DMS114 treated with DMSO at 0.1 percent for 48 hours (cell line): ENCODE data around the gene EPS8L2.
A peak's percentile ranks its signal among the peaks of the same experiment; 100 is the strongest.

Experiments used
- DNase-seq: peaks from one replicate; lab custom pipeline; 2025; ENCODE audit not compliant: unreplicated experiment; lab: John Stamatoyannopoulos, UW

The EPS8L2 gene

DNA sequence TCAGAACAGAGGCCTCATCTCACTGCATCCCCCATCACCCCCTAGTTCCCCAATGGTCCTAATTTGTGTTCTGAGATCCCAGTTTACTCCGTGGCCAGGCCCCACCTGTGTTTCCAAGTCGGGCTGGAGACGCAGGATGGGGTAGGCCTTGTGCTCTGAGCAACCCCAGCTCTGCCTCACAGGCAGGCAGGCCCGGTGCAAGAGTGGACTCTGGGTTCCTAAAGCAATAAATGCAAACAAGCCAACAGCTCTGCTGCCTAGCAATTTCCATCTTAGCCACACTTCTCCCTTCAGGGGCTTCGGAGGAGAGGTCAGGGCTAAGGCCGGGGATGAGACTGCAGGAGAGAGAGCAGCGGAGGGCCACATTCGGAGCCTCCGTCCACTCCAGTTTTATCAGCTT is 2.5 kb upstream of the EPS8L2 start:
- DNase-seq: no peak

- DNase-seq: no peak
Measured at GRCh38 chr11:704228-704674, 1.8 kb upstream of the EPS8L2 start.

- no peak for DNase-seq
Measured at GRCh38 chr11:704781-705645, 1.0 kb upstream of the EPS8L2 start.

DNA sequence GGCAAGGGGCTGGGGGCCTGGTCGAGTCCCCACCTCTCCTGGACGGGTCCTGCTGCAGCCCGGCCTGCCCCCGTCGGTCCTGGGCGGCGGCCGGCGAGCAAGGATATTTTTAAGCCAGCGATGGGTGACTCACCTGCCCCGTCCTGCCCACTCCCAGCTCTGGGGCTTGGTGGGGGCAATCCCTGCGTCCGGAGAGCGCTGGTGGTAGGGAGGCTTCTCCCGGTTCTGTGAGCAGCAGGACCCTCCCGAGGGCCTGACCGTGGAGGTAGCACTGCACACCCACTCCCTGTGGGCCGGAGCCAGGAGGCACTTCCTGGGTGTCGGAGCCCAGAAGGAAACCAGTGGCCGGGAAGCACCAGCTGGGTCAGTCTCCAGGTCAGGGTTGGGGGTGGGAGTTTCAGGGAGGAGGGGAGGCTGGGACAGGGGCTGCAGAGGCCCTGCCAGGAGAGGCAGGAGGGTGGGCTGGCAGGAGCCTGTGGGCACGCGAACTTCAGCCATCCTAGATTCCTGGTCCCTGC is 467 bp downstream of the EPS8L2 start:
- DNase-seq: no peak

DNA sequence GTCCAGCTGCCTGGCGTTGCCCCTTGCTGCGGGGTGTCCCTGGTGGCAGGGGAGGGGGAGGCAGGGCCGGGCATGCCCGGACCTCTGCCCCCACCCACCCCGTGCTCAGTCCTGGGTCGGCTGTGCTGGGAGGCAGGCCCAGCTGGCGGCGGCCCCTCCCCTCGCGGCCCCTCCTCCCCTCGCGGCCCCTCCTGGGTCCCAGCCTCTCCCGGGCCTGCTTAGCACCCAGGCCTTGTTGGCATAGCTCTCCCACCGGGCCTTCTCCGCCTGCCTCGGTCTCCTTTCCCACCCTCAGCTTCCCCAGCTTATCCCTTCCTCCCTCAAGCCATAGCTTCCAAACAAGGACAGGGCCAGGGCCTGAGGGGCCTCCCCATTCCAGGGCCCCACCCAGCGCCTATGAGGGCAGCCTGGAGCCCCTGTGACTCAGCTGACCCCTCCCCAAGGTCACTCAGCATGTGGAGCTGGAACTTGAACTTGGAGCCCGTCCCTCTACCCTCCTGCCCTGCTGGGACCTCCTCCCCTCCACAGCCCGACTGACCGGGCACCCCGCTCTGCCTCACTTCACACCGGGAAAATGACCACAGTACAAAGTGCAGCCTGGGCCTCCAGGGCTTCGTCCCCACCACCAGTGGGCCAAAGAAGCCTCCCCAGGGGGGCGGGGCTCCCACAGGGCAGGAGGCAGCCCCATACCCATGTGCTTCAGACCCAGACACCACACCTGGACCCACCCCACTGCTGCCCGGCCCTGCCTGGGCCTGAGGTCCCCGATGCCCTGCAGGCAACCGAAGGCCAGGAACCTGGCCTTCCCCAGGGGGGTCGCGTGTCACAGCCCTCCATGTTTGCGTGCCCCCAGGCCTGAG is 1.2 kb downstream of the EPS8L2 start:
- no peak for DNase-seq

DNA sequence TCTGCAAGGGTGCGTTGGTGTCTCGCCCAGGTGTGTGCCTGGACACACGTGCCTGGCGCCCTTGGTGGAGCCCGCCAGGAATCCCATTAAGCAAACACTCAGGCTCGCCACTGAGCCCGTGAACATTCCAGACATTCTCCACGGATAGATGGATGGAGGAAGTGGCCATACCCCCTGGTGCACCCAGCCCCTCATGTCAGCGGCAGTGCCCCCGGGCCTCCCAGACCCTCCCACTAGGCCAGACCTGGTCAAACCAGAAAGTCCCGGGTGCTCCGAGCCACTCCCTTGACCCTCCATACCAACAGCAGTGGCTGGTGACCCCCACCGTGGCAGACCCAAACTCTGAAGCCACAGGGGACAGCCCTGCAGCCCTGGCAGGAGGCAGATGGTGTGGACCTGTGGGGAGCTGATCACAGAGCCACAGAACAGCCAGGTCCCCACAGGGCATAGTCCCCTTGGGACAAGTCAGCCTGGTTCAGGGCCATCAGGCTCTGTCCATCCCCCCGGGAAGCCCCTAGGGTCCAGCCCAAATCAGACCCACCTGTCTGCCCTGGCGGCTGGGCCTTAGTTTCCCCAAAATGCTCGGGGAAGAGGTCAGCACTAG is 1.9 kb downstream of the EPS8L2 start:
- no peak for DNase-seq

- DNase-seq: no peak
Measured at GRCh38 chr11:708511-708910, 2.5 kb downstream of the EPS8L2 start.

- no peak for DNase-seq
Measured at GRCh38 chr11:709109-709997, 3.3 kb downstream of the EPS8L2 start.

- DNase-seq: no peak
Measured at GRCh38 chr11:714436-714835, 8.4 kb downstream of the EPS8L2 start.

DNA sequence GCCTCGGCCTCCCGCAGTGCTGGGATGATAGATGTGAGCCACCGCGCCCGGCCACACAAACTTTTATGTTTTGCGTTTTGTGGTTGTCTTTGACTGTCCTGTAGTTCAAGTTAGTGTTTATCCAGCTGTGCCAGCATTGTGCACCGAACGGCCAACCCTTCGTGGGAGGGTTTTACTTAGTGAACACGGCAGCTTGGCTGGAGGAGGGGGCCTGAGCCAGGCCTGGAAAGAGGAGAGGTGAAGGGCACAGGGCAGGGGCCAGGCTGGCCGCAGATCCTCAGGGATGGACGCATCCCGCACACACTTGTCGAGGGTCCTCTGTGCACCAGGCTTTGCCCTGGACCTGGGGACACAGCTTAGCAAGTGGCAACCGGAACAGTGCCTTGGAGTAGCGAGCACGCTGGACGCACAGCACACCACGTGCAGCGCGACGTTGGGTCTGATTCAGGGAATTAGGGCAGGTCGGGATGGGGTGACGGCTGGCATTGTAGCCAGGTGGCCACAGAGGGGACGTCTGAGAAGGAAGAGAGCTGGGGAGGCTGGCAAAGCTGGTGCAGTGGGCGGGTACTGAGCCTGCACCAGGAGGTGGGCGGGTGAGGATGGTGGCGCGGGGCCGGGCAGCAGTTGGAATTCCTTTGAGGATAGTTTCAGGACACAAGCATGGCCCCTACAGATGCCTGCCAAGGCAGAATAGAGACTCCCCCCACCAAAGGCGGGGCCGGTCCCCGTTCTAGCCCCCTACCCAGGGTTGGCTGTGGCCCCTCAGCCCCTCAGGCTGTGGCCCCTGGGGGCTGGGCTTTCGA is 13.4 kb downstream of the EPS8L2 start:
- DNase-seq: no peak

DNA sequence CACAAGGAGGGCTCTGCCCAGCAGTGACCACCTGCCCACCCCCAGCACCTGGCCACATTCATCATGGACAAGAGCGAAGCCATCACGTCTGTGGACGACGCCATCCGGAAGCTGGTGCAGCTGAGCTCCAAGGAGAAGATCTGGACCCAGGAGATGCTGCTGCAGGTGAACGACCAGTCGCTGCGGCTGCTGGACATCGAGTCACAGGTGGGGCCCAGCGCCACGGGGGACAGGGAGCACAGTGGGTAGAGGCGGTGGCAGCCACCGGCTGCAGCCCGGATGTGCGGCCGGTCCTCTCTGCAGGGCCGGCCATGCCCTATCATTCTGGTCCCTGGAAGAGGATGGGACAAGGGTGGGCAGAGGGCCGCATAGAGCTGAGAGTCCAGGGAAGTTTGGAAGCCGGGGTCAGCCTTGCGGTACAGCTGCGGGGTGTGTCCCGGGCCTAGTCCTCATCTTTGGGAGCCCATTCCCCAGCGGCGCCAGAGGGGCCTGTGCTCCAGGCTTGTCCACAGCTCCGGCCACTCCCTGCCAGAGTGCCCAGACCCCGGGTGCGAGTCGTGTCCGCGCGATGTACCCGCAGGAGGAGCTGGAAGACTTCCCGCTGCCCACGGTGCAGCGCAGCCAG is 14.1 kb downstream of the EPS8L2 start:
- DNase-seq: no peak

DNA sequence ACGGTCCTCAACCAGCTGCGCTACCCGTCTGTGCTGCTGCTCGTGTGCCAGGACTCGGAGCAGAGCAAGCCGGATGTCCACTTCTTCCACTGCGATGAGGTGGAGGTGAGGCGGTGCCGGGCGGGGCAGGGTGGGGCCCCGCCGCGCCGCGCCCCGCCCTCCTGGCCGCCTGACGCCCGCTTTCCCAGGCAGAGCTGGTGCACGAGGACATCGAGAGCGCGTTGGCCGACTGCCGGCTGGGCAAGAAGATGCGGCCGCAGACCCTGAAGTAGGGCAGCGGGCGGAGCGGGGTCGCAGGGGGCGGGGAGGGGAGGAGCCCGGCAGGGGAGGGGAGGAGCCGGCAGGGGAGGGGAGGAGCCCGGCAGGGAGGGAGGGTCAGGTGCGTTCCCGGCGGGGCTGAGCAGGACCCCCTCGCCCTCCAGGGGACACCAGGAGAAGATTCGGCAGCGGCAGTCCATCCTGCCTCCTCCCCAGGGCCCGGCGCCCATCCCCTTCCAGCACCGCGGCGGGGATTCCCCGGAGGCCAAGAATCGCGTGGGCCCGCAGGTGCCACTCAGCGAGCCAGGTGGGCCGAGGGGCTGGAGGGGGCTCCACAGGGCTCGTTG is 14.7 kb downstream of the EPS8L2 start:
- no peak for DNase-seq

- DNase-seq: no peak
Measured at GRCh38 chr11:721247-721740, 15.3 kb downstream of the EPS8L2 start.

DNA sequence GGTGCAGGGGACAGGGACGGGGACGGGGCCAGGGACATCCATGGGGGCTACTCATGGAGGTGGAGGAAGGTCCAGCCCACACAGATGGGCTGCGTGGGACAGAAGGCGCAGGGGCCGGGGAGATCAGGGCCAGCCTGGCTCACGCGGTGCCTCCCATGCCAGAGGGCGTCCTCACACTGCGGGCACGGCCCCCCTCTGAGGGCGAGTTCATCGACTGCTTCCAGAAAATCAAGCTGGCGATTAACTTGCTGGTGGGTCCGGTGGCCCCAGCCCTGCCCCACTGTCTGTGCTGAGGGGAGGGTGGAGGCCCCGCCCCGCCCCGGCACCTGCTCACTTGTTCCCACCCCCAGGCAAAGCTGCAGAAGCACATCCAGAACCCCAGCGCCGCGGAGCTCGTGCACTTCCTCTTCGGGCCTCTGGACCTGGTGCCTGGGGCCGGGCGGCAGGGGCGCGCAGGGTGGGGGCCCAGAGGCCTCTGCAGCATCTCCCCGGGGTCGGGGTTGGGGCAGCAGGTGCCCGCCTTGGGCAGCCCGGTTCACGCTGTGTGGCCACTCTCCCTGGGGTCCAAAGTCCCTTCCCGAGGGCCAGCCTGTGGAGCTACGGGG is 15.8 kb downstream of the EPS8L2 start:
- DNase-seq: no peak

DNA sequence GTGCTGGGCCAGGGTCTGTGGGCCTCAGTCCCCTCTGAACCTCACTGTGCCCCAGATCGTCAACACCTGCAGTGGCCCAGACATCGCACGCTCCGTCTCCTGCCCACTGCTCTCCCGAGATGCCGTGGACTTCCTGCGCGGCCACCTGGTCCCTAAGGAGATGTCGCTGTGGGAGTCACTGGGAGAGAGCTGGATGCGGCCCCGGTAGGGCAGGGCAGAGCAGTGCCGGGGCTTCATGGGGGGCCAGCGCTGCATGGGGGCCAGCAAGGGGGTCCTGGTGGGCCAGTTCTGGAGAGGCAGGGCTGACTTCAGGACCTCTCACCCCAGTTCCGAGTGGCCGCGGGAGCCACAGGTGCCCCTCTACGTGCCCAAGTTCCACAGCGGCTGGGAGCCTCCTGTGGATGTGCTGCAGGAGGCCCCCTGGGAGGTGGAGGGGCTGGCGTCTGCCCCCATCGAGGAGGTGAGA is 16.3 kb downstream of the EPS8L2 start:
- no peak for DNase-seq

DNA sequence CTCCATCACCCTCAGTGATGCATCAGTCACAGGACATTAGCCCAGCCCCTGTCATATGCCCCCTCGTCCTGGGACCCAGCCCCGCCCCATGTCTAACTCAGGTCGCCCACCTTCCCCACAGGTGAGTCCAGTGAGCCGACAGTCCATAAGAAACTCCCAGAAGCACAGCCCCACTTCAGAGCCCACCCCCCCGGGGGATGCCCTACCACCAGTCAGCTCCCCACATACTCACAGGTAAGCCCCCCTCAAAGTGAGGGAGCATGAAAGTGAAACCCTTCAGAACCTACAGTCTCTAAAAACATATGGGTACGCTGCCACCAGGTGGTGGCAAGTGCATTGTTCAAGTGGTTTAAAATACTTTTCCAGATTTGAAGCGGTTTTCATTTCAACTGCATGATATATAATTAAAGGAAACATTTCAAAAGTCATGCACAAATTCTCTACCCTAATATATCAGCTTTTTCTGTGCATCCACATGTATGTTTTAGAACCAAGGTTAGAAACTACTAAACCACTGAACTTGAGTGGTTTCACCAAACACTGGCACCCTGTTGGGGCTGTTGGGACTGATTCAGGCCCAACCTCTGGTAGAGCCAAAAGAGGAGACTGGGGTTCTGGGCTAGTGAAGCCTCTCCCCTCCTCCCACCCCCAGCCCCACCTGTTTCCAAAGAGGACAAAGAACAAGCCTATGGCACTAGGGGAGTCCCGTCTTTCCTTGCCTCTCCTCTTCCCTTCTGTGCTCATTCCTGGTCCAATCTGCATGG is 17.3 kb downstream of the EPS8L2 start:
- peak; percentile 39 for DNase-seq

GRCh38 chr11:724049-724777 is 18.2 kb downstream of the EPS8L2 start:
- no peak for DNase-seq
